GM18505 (cell line): Measurements from ENCODE around the gene ASCL2.

ENCODE experiments used
- ATAC-seq: cut with Tn5 transposase; IDR thresholded peaks from one replicate; pipeline ENCODE4 v1.9.1; 2021; ENCODE audit not compliant: unreplicated experiment
- POLR2A ChIP-seq: IDR thresholded peaks from 4 replicates; pipeline ENCODE4 v1.6.1; 2011; ENCODE audit warnings: borderline replicate concordance; ENCODE audit not compliant: insufficient read depth, insufficient read length; ENCODE audit errors: extremely low read depth

ASCL2 gene

DNA sequence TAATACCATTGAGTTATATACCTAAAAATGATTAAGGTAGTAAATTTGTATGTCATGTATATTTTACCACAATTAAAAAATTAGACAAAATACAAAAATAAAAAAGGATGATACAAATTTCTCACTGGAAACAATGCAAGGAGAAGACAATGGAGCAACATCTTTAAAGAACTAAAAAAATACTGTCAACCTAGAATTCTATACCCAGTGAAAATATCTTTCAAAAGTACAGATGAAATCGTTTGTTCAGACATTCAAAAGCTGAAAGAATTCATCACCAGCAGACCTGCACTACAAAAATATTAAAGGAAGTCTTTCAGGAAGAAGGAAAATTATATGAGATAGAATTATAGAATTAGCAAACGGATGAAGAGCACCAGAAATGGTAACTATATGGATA is 9.8 kb upstream of the ASCL2 start:
- TF ChIP-seq POLR2A, result no peak

DNA sequence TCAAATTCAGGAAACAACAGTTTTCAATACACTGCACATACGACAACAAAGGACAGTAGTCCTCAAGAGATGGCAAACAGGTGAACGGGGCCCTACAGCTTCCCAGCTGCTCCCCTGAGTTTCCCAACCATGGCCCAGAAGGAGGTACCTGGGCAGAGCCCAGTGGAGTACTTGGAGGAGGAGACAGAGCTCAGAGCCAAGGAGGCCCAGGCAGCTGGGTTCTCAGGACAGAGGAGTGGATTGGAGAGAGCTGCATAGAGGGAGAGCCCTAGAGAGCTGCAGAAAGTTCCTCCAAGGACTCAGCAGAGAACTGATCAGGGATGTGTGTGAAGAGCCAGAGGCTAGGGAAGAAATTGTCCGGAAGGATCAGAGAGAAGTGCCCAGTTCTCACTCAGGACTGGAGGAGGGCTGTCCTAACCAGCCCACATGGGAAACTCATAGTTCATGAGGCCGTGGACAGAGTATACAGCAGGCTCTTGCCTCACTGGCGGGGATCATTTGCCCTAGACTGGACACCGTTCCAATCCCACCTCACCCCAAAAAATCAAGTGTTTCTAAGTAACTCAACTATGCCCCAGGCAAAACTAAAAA is 7.6 kb upstream of the ASCL2 start:
- no peak for ATAC-seq
- TF ChIP-seq POLR2A, result no peak

More for the DNA sequence above, 9.8 kb upstream of the ASCL2 start:
- no peak for ATAC-seq

DNA sequence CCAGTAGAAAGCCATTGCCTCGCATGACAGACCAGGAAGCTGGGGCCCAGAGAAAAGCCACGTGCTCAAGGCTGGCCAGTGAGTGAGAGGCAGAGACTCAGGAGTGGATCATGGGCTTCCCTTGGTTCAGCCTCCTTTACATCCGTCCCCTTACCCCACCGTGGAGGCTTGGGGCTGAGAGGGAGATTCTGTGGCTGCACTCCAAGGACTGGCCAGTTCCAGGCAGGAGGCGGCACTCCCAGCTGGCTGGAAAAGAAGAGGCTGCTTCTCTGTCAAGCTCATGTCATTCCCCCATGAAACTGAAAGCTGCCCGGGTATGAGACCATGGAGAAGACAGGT is 6.6 kb upstream of the ASCL2 start:
- ATAC-seq, result no peak
- no peak for TF ChIP-seq POLR2A

DNA sequence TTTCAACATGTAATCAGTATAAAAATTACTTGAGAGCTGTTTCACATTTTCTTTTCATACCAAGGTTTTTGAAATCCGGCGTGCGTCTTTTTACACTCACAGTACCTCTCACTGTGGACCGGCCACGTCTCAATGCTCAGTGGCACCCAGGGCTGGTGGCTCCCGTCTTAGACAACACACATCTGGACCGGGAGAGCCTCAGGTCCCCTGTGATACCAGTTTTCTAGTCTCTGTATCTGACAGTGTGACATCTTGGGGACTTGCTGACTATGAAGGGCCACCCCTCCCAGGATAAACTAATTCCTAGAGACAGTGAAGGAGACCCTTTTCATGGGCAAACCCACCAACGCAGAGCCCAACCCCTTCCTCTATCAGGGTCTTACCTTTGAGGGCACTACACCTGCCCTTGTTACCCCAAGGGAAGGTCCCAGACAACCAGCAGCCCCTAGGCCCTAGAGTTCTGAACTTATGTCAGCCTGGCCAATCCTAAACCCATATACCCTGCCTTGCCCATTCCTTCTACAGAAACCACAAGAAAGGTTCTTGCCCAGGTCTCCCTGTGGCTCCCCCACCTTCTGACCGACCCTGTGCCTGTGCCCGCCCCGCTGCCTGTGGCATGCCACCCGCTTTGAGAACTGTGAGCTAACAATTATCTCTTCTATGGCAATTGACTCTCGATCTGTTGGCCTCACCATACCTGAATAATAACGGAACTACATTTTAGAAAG is 6.1 kb upstream of the ASCL2 start:
- TF ChIP-seq POLR2A, result no peak
- ATAC-seq, result no peak

DNA sequence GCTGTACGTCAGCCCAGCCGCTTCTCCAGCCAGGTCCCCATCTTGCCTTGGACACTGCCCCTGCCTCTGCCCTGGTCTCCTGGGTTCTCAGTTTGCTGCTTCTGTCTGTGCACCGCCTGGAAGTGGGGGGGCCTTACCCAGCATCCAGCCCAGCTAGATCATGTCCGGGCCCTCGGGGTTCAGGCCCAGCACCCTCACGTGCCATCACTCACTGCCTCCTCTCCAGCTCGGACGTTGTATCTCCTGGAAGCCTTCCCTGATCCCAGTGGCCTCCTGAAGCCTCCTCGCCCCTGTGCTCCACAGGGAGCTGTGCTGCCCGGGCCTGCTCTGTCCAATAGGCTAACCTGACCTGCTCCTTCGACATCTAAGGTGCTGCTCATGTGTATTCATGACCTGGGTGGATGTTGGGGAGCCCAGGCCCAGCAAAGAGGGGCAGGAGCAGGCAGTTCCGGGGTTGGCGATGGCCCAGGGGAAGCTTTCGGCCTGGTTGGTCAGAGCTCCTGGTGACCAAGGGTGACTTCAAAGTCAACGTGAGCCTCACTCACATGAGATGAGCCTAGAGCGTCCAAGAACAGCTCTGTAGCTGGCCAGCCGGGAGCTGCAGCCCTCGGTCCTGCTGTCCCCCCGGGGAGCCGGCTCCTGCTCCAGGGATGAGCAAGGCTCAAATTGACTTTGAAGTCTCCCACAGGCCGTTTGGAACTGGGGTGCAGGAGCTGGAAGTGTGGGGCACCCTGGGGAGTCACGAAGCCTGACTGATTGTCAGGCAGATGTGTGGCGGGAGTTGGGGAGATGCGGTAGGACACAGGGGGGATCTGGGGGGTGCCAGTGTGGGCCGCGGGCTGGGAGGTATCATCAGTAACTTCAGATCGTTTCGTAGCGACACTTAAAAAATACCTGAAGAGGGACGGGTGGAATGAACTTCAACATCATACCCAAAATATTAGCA is 5.2 kb upstream of the ASCL2 start:
- ATAC-seq, result no peak
- no peak for TF ChIP-seq POLR2A

DNA sequence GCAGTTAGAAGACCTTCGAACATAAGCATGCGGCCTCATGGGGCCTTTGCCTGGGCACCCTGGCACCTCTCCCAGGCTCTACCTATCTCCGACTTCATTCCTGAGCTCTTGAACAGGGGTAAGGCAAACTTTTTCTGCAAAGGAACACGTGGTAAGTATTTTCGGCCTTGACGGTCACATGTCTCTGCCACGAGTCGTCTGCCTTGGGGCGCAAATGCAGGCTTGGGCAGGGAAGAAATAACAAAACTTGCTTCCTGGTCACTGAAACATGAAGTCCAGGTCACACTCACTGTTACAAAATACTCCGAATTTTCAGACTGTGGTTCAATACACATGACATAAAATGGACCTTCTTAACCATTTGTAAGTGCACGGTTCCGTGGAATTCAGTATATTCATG is 3.4 kb upstream of the ASCL2 start:
- no peak for ATAC-seq
- TF ChIP-seq POLR2A, result no peak

DNA sequence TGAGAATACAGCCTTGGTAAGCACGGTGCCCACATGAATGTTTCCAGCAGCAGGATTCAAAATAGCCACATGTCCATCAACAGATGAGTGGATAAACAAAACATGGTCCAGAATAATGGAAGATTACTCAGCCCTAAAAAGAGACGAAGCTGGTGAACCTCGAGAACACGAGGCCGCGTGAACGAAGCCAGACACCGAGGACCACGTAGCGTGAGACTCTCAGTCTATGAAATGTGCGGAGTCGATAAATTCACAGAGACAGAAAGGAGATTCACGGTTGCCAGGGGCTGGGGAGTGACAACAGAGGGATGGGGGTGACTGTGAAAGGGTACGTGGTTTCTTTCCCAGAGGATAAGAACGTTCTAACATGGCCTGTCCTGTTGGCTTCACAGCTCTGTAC is 2.9 kb upstream of the ASCL2 start:
- ATAC-seq, result no peak

DNA sequence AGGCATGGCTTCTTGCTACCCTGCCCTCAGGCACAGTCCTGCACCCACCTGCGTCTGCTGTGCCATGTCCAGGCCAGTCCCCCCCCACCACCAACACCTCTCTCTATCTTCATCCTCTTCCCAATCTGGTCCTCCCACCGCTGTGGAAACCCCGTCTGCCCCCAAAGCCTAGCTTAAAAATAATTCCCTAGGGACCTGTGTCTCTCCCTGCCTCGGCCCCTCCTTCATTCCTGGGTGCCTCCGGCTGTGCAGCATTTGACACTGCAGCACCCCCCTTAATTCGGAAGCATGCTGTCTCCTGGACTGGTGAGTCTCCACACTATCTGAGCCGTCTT is 2.5 kb upstream of the ASCL2 start:
- TF ChIP-seq POLR2A, result no peak
- no peak for ATAC-seq

More for the DNA sequence above, 2.9 kb upstream of the ASCL2 start:
- no peak for TF ChIP-seq POLR2A

DNA sequence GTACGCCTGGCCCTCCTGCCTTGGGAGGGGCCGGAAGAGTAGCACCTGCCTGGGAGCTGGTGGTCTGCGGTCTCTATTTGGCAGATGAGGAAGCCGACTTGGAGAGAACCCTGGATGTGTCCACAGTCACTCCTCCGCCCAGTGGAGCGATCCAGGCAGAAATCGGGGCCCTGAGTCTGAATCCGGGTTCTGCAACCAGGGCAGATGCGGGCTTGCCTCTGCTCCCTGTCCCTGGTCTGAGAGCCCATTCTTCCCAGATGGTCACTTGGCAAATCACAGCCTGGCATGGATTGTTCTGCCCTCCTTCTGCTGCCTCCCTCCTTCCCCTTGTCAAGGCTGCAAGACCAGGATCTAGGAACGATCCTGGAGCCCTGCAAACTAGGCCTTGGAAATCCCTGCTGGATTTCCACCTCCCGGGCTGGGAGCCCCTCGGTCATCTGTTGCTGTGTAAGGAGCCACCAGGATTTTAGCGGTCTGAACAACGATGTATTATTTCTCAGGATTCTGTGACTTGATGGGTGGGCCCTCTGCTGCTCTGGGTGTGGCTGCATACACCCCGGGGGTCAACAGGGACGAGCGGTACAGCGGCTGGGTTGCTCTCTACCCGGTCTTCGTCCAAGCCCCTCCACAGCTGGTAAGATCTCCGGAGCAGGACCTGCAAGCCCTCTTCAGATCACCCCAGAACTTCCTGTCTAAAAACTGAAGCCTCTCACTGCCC is 2.0 kb upstream of the ASCL2 start:
- ATAC-seq, result no peak
- TF ChIP-seq POLR2A, result no peak

DNA sequence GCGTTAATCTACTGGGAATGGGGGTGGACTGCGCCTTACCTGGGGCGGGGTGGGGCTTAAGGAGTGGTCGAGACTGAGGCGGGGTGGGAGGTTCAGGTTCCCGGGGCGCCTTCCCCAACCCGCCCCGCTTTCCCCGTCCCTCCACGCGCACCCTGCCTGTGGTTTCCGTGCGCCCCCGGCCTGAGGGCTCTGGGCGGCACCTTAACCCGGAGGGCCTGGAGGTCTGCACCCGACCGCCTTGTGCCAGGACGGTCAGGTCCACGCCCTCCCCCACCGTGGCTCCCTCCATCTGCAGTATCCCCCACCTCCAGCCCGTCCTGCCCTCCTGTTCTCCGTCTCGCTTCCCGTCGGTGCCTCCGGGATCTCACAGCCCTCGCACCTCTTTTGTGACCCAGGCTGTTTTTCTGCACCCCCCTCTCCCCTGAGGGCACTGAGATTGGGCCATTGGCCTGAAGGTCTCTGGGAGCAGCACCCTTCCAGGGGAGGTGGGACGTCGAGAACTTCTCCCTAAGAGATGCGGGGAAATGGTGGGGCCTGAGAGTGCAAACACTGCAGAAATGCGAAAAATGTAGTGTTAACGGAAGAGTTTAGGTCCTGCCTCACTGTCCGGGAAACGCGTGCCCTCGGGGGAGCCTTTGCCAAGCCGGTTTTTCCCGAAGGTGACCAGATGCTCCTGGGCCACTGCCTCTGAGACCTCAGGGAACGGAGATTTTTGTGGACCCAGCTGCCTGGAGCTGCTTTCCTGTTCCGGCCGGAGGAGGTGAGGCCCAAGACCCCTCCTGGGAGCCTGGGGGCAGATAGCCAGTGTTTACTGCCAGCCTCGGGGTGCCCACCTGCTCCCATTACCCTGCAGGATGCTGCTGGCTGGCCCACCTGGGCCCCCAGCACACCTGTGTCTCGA is 1.2 kb upstream of the ASCL2 start:
- no peak for TF ChIP-seq POLR2A
- no peak for ATAC-seq

DNA sequence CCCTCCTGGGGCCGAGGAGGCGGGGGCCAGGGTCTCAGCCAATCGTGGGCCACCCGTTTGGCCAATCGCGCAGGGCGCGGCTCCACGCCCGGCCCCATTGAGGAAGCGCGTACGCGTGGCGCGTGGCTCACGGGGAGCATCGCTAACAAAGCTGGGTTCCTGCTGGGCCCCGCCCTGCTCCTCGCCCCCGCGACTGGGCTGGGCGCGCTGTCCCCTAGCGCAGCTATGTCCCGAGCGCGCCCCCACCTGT is 614 bp upstream of the ASCL2 start:
- no peak for TF ChIP-seq POLR2A
- no peak for ATAC-seq

DNA sequence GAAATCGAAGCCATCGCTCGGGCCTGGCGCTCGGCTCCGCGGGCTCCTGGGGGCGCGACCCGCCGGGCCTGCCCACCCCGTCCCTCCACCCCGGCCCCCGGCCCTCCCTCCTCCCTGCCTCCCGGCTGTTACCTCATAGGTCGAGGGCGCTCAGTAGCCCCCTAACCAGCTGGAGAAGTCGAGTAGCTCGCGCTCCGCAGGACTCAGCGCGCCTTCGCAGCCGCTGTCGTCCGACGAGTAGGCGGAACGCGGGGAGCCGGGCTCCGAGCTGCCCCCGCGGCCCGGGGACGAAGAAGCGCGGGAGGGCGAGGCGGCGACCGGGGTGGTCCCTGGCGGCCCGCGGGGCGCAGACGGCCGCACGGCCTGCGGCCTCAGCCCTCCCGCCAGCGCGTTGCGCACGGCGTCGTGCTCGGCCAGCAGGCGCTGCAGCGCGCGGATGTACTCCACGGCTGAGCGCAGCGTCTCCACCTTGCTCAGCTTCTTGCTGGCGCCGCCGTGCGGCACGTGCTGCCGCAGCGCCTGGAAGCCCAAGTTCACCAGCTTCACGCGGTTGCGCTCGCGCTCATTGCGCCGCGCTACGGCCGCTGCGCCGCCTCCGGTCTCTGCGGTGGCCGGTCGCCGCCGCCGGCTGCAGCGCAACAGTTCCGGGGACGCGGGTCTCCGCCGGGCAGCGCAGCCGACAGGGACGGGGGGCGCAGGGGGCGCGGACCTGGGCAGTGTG is 627 bp downstream of the ASCL2 start:
- TF ChIP-seq POLR2A, result no peak
- no peak for ATAC-seq
